H1 (cell line): ENCODE data around the gene ADGRF5. TPM values are rescaled to one million over a fixed set of nuclear protein-coding genes. Genes with fewer than 3 reads are reported as not detected.

Experiments used
- CTCF ChIA-PET: fragments of 300-600 bp; sonication (Branson Sonifier 250); formaldehyde crosslinking; loops from one replicate; lab custom pipeline; 2021; ENCODE audit not compliant: partially characterized antibody; lab: Charles Lee
- POLR2A ChIA-PET: fragments of 300-600 bp; sonication (Branson Sonifier 250); formaldehyde crosslinking; loops from one replicate; lab custom pipeline; 2021; ENCODE audit warnings: inconsistent platforms; ENCODE audit not compliant: partially characterized antibody; lab: Charles Lee
- DNase-seq, 2 experiments: peaks; one replicate each; pipeline versions ENCODE4 v3.0.0 to v3.0.0-alpha.2; 2010 to 2022; ENCODE audit warnings: low spot score in 2 of 2, low read depth in 1 of 2, mixed read lengths in 1 of 2
- FAIRE-seq: peaks from 2 replicates; lab custom pipeline; 2011; peaks lifted over from hg19 to GRCh38; lab: Jason Lieb, UNC
- H2AFZ ChIP-seq: 2 replicates; pipeline ENCODE4 v1.8.1; 2012; ENCODE audit warnings: low read length, inconsistent platforms
- H2AK5ac ChIP-seq: 2 replicates; pipeline ENCODE4 v1.6.1; 2013; ENCODE audit warnings: low read depth, low read length
- H2BK120ac ChIP-seq: replicated peaks from 2 replicates; pipeline ENCODE3; 2013; ENCODE audit warnings: low read depth, low read length, inconsistent platforms
- H2BK12ac ChIP-seq: 2 replicates; pipeline ENCODE4 v1.6.1; 2013; ENCODE audit warnings: low read depth, low read length
- H2BK15ac ChIP-seq: 2 replicates; pipeline ENCODE4 v1.6.1; 2013; ENCODE audit warnings: low read length
- H2BK20ac ChIP-seq: 2 replicates; pipeline ENCODE4 v1.6.1; 2013; ENCODE audit warnings: low read length
- H2BK5ac ChIP-seq: 2 replicates; pipeline ENCODE4 v1.6.1; 2013; ENCODE audit warnings: low read depth, low read length
- H3K14ac ChIP-seq: 2 replicates; pipeline ENCODE4 v1.6.1; 2013; ENCODE audit warnings: inconsistent platforms; ENCODE audit not compliant: insufficient read length
- H3K18ac ChIP-seq: 2 replicates; pipeline ENCODE4 v1.6.1; 2013; ENCODE audit warnings: low read length; ENCODE audit errors: extremely low read depth
- H3K23ac ChIP-seq: 2 replicates; pipeline ENCODE4 v1.6.1; 2013; ENCODE audit warnings: inconsistent platforms; ENCODE audit not compliant: insufficient read length
- H3K23me2 ChIP-seq: 2 replicates; pipeline ENCODE4 v1.6.1; 2013; ENCODE audit warnings: low read depth, low read length
- H3K27ac ChIP-seq: 2 replicates; pipeline ENCODE4 v1.6.1; 2011; ENCODE audit warnings: low read depth, low read length, inconsistent platforms
- H3K27me3 ChIP-seq, 4 experiments: replicated peaks in 1 of 4; 1 replicate in 1 of 4; 2 replicates in 3 of 4; pipeline versions ENCODE4 v1.6.1 to v1.8.1; 2011 to 2013; ENCODE audit warnings: low read length in 3 of 4, mild to moderate bottlenecking in 3 of 4, inconsistent platforms in 2 of 4, mixed read lengths in 2 of 4, moderate library complexity in 1 of 4; ENCODE audit not compliant: control insufficient read depth in 3 of 4, insufficient read depth in 3 of 4; ENCODE audit errors: extremely low read depth in 1 of 4
- H3K36me3 ChIP-seq, 4 experiments: 2 replicates each; pipeline versions ENCODE4 v1.6.1 to v1.8.1; 2011 to 2013; ENCODE audit warnings: mild to moderate bottlenecking in 4 of 4, low read length in 3 of 4, moderate library complexity in 2 of 4, control low read depth in 1 of 4, inconsistent platforms in 1 of 4; ENCODE audit not compliant: insufficient read depth in 4 of 4, control insufficient read depth in 2 of 4
- H3K4ac ChIP-seq: replicated peaks from 2 replicates; pipeline ENCODE3; 2013; ENCODE audit warnings: low read length, low read depth, mixed read lengths, inconsistent platforms; ENCODE audit not compliant: insufficient read length
- H3K4me1 ChIP-seq, 4 experiments: replicated peaks in 1 of 4; 1 replicate in 1 of 4; 2 replicates in 3 of 4; pipeline versions ENCODE4 v1.6.1 to v1.8.1; 2011 to 2013; ENCODE audit warnings: low read length in 3 of 4, inconsistent platforms in 2 of 4, mixed read lengths in 1 of 4; ENCODE audit not compliant: insufficient read depth in 4 of 4, control insufficient read depth in 3 of 4
- H3K4me2 ChIP-seq, 2 experiments: 2 replicates each; pipeline versions ENCODE4 v1.6.1 to v1.8.1; 2011 to 2013; ENCODE audit warnings: low read depth in 2 of 2, low read length in 2 of 2, control low read depth in 1 of 2, inconsistent platforms in 1 of 2, mild to moderate bottlenecking in 1 of 2; ENCODE audit not compliant: insufficient read depth in 1 of 2
- H3K4me3 ChIP-seq, 4 experiments: fragments of 200-600, 300-600 bp in 1 of 4; sonication (generic), shearing (Covaris generic), sonication (Bioruptor Twin) in 1 of 4; 2 replicates each; pipeline versions ENCODE4 v1.5.1 to v1.8.1; 2011 to 2016; ENCODE audit warnings: low read length in 4 of 4, low read depth in 3 of 4, control low read depth in 2 of 4, inconsistent platforms in 2 of 4, mild to moderate bottlenecking in 2 of 4, mixed read lengths in 1 of 4, moderate library complexity in 1 of 4; ENCODE audit not compliant: insufficient read depth in 2 of 4; ENCODE audit errors: extremely low read depth in 1 of 4
- H3K56ac ChIP-seq: replicated peaks from 2 replicates; pipeline ENCODE3; 2013; ENCODE audit warnings: low read depth, mild to moderate bottlenecking, mixed read lengths, low read length, inconsistent platforms; ENCODE audit not compliant: insufficient read length
- H3K79me1 ChIP-seq: 2 replicates; pipeline ENCODE4 v1.6.1; 2013; ENCODE audit warnings: low read depth, low read length, control low read depth
- H3K79me2 ChIP-seq, 2 experiments: 2 replicates each; pipeline versions ENCODE4 v1.6.1 to v1.8.1; 2012 to 2013; ENCODE audit warnings: low read length in 2 of 2, mild to moderate bottlenecking in 2 of 2, inconsistent platforms in 1 of 2; ENCODE audit not compliant: insufficient read depth in 2 of 2, control insufficient read depth in 1 of 2
- H3K9ac ChIP-seq, 4 experiments: replicated peaks in 1 of 4; 1 replicate in 1 of 4; 2 replicates in 3 of 4; pipeline versions ENCODE4 v1.6.1 to v1.8.1; 2011 to 2013; ENCODE audit warnings: low read depth in 3 of 4, low read length in 3 of 4, control low read depth in 2 of 4, mild to moderate bottlenecking in 2 of 4, moderate library complexity in 2 of 4, inconsistent platforms in 1 of 4; ENCODE audit errors: extremely low read depth in 1 of 4
- H3K9me3 ChIP-seq, 2 experiments: 2 replicates each; pipeline versions ENCODE4 v1.6.1 to v1.8.1; 2012 to 2013; ENCODE audit warnings: mild to moderate bottlenecking in 2 of 2, moderate library complexity in 2 of 2, control low read depth in 1 of 2, inconsistent platforms in 1 of 2, low read depth in 1 of 2, low read length in 1 of 2, mixed read lengths in 1 of 2; ENCODE audit not compliant: insufficient read depth in 2 of 2
- H4K20me1 ChIP-seq, 2 experiments: replicated peaks in 1 of 2; 2 replicates each; pipeline versions ENCODE3 to v1.8.1; 2011 to 2013; ENCODE audit warnings: inconsistent platforms in 2 of 2, low read length in 2 of 2, mild to moderate bottlenecking in 1 of 2; ENCODE audit not compliant: insufficient read depth in 2 of 2, control insufficient read depth in 1 of 2
- H4K5ac ChIP-seq: 2 replicates; pipeline ENCODE4 v1.6.1; 2013; ENCODE audit warnings: low read length, low read depth, mixed read lengths, inconsistent platforms; ENCODE audit not compliant: insufficient read length
- H4K8ac ChIP-seq: 2 replicates; pipeline ENCODE4 v1.8.0; 2013; ENCODE audit warnings: mild to moderate bottlenecking, moderate library complexity, low read length, inconsistent platforms; ENCODE audit not compliant: insufficient read depth; ENCODE audit errors: extremely low read depth
- H4K91ac ChIP-seq: replicated peaks from 2 replicates; pipeline ENCODE3; 2013; ENCODE audit warnings: low read length, mixed read lengths, inconsistent platforms; ENCODE audit not compliant: insufficient read length
- TAF1 ChIP-seq: IDR thresholded peaks from 2 replicates; pipeline ENCODE4 v1.6.1; 2011; ENCODE audit warnings: mild to moderate bottlenecking, low read depth, low read length
- TBP ChIP-seq: IDR thresholded peaks from 2 replicates; pipeline ENCODE4 v1.6.1; 2011; ENCODE audit warnings: low read depth, low read length, improper control_type of control experiment
- WGBS, 2 experiments: shearing (Covaris generic) in 1 of 2; methylation state at CpG; one replicate each; pipeline versions ENCODE4 v1.1.6 to v1.1.7; 2013 to 2015; ENCODE audit warnings: low lambda C conversion rate in 2 of 2, mixed read lengths in 2 of 2, inconsistent platforms in 1 of 2, low coverage in 1 of 2, missing lambda C conversion rate in 1 of 2; ENCODE audit not compliant: insufficient replicate concordance in 2 of 2, insufficient coverage in 1 of 2, insufficient read length in 1 of 2; ENCODE audit errors: extremely low coverage in 1 of 2, missing lambda C conversion rate in 1 of 2; 5-methylcytosine and 5-hydroxymethylcytosine counted together
- polyA plus RNA-seq, 7 experiments: library from polyadenylated mRNA; depleted of rRNA in 3 of 7; stranded (reverse) in 5 of 7; unstranded in 2 of 7; fragments of >200 nt in 5 of 7; fragments of 200-250 nt in 2 of 7; gene quantifications; 1 replicate in 5 of 7; 2 replicates in 1 of 7; 4 replicates in 1 of 7; pipeline versions ENCODE4 v1.2.1 to v1.2.3, GENCODE V29; 2011 to 2013; ENCODE audit warnings: missing spikeins in 2 of 7, mixed read lengths in 2 of 7
- total RNA-seq: library from RNA; stranded (reverse); fragmentation: NEBNext Ultra II Directional; extraction: Animal tissue kit (Norgen Biotek cat#: 25700); gene quantifications from 2 replicates; pipeline ENCODE4 v1.2.1, GENCODE V29; 2021

The ADGRF5 gene
- total and polyA plus RNA-seq, 2 of the 8 experiments (the other 6 are each of a cell fraction or from before 2014, with no cell fraction given) = 0.06 TPM; not detected in 1

DNA sequence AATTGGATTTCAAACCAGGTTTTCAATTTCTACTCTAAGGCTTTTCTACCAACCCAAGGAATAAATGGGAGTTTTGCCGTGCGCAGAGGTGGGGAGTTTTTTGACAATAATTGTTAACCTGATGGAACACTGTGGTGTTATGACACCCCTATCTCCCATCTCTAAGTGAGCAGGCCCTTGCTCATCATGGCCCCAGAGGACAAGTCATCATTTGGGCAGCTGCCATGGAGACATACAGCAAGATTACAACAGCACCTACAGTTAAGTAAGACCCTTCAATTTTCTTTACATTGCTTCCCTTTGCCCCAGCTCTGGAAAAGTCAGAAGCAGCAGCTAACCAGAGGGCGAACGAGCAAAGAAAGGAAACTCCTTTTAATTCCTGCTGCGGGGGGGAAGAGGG lies 54.3 kb downstream of the ADGRF5 start:
- no peak for TF ChIP-seq TBP
- TF ChIP-seq TAF1 = no peak
- no peaks in the 10 kb centered on the region for H3K79me2 ChIP-seq
- POLR2A ChIA-PET = no interaction called here
- H3K18ac ChIP-seq = no peak overlapping the region
- no peak overlapping the region for H3K4me3 ChIP-seq
- no peak overlapping the region for H2BK15ac ChIP-seq
- no peak overlapping the region for H3K4ac ChIP-seq
- CTCF ChIA-PET = interaction anchor here (2.7 kb wide), 1 partner anchor 12 kb away, joined by 8 read pairs; no protein-coding TSS in a partner anchor
- H3K79me1 ChIP-seq = no peaks in the 10 kb centered on the region
- H3K36me3 ChIP-seq = no peaks in the 10 kb centered on the region
- no peak overlapping the region for H2BK20ac ChIP-seq
- H2BK12ac ChIP-seq = no peak overlapping the region
- no peak overlapping the region for H3K56ac ChIP-seq
- H4K8ac ChIP-seq = no peak overlapping the region
- H3K23ac ChIP-seq = no peak overlapping the region
- H4K20me1 ChIP-seq = no peaks in the 10 kb centered on the region
- no peak overlapping the region for H2AK5ac ChIP-seq
- DNase-seq (no peak), FAIRE-seq (no peak)
- H2AFZ ChIP-seq = no peak overlapping the region
- WGBS, 2 experiments = 75% methylated on average over 5 of the region's 5 CpGs; no CpG with 5 or more reads in 1 of the 2 experiments
- no peak overlapping the region for H3K27ac ChIP-seq
- H2BK120ac ChIP-seq = no peak overlapping the region
- no peak overlapping the region for H4K91ac ChIP-seq
- H3K4me2 ChIP-seq = no peak overlapping the region
- no peaks in the 10 kb centered on the region for H3K23me2 ChIP-seq
- no peak overlapping the region for H3K9ac ChIP-seq
- H3K27me3 ChIP-seq = no peaks in the 10 kb centered on the region
- no peak overlapping the region for H2BK5ac ChIP-seq
- H3K4me1 ChIP-seq = peaks cover 0 to 3% (median 0%) of the 10 kb centered on the region in 4 experiments; a peak in 1 of 7 replicates
- no peak overlapping the region for H3K14ac ChIP-seq
- no peaks in the 10 kb centered on the region for H3K9me3 ChIP-seq
- no peak overlapping the region for H4K5ac ChIP-seq
